H1 (cell line): ENCODE data around the gene ERVMER34-1. TPM values are rescaled to one million over a fixed set of nuclear protein-coding genes. Genes with fewer than 3 reads are reported as not detected.

Source experiments
- CTCF ChIA-PET: fragments of 300-600 bp; sonication (Branson Sonifier 250); formaldehyde crosslinking; loops from one replicate; lab custom pipeline; 2021; ENCODE audit not compliant: partially characterized antibody; lab: Charles Lee
- POLR2A ChIA-PET: fragments of 300-600 bp; sonication (Branson Sonifier 250); formaldehyde crosslinking; loops from one replicate; lab custom pipeline; 2021; ENCODE audit warnings: inconsistent platforms; ENCODE audit not compliant: partially characterized antibody; lab: Charles Lee
- DNase-seq, 2 experiments: peaks; one replicate each; pipeline versions ENCODE4 v3.0.0 to v3.0.0-alpha.2; 2010 to 2022; ENCODE audit warnings: low spot score in 2 of 2, low read depth in 1 of 2, mixed read lengths in 1 of 2
- FAIRE-seq: peaks from 2 replicates; lab custom pipeline; 2011; peaks lifted over from hg19 to GRCh38; lab: Jason Lieb, UNC
- H2AFZ ChIP-seq: 2 replicates; pipeline ENCODE4 v1.8.1; 2012; ENCODE audit warnings: low read length, inconsistent platforms
- H2AK5ac ChIP-seq: 2 replicates; pipeline ENCODE4 v1.6.1; 2013; ENCODE audit warnings: low read depth, low read length
- H2BK120ac ChIP-seq: replicated peaks from 2 replicates; pipeline ENCODE3; 2013; ENCODE audit warnings: low read depth, low read length, inconsistent platforms
- H2BK12ac ChIP-seq: 2 replicates; pipeline ENCODE4 v1.6.1; 2013; ENCODE audit warnings: low read depth, low read length
- H2BK15ac ChIP-seq: 2 replicates; pipeline ENCODE4 v1.6.1; 2013; ENCODE audit warnings: low read length
- H2BK20ac ChIP-seq: 2 replicates; pipeline ENCODE4 v1.6.1; 2013; ENCODE audit warnings: low read length
- H2BK5ac ChIP-seq: 2 replicates; pipeline ENCODE4 v1.6.1; 2013; ENCODE audit warnings: low read depth, low read length
- H3K14ac ChIP-seq: 2 replicates; pipeline ENCODE4 v1.6.1; 2013; ENCODE audit warnings: inconsistent platforms; ENCODE audit not compliant: insufficient read length
- H3K18ac ChIP-seq: 2 replicates; pipeline ENCODE4 v1.6.1; 2013; ENCODE audit warnings: low read length; ENCODE audit errors: extremely low read depth
- H3K23ac ChIP-seq: 2 replicates; pipeline ENCODE4 v1.6.1; 2013; ENCODE audit warnings: inconsistent platforms; ENCODE audit not compliant: insufficient read length
- H3K23me2 ChIP-seq: 2 replicates; pipeline ENCODE4 v1.6.1; 2013; ENCODE audit warnings: low read depth, low read length
- H3K27ac ChIP-seq: 2 replicates; pipeline ENCODE4 v1.6.1; 2011; ENCODE audit warnings: low read depth, low read length, inconsistent platforms
- H3K27me3 ChIP-seq, 4 experiments: replicated peaks in 1 of 4; 1 replicate in 1 of 4; 2 replicates in 3 of 4; pipeline versions ENCODE4 v1.6.1 to v1.8.1; 2011 to 2013; ENCODE audit warnings: low read length in 3 of 4, mild to moderate bottlenecking in 3 of 4, inconsistent platforms in 2 of 4, mixed read lengths in 2 of 4, moderate library complexity in 1 of 4; ENCODE audit not compliant: control insufficient read depth in 3 of 4, insufficient read depth in 3 of 4; ENCODE audit errors: extremely low read depth in 1 of 4
- H3K36me3 ChIP-seq, 4 experiments: 2 replicates each; pipeline versions ENCODE4 v1.6.1 to v1.8.1; 2011 to 2013; ENCODE audit warnings: mild to moderate bottlenecking in 4 of 4, low read length in 3 of 4, moderate library complexity in 2 of 4, control low read depth in 1 of 4, inconsistent platforms in 1 of 4; ENCODE audit not compliant: insufficient read depth in 4 of 4, control insufficient read depth in 2 of 4
- H3K4ac ChIP-seq: replicated peaks from 2 replicates; pipeline ENCODE3; 2013; ENCODE audit warnings: low read length, low read depth, mixed read lengths, inconsistent platforms; ENCODE audit not compliant: insufficient read length
- H3K4me1 ChIP-seq, 4 experiments: replicated peaks in 1 of 4; 1 replicate in 1 of 4; 2 replicates in 3 of 4; pipeline versions ENCODE4 v1.6.1 to v1.8.1; 2011 to 2013; ENCODE audit warnings: low read length in 3 of 4, inconsistent platforms in 2 of 4, mixed read lengths in 1 of 4; ENCODE audit not compliant: insufficient read depth in 4 of 4, control insufficient read depth in 3 of 4
- H3K4me2 ChIP-seq, 2 experiments: 2 replicates each; pipeline versions ENCODE4 v1.6.1 to v1.8.1; 2011 to 2013; ENCODE audit warnings: low read depth in 2 of 2, low read length in 2 of 2, control low read depth in 1 of 2, inconsistent platforms in 1 of 2, mild to moderate bottlenecking in 1 of 2; ENCODE audit not compliant: insufficient read depth in 1 of 2
- H3K4me3 ChIP-seq, 4 experiments: fragments of 200-600, 300-600 bp in 1 of 4; sonication (generic), shearing (Covaris generic), sonication (Bioruptor Twin) in 1 of 4; 2 replicates each; pipeline versions ENCODE4 v1.5.1 to v1.8.1; 2011 to 2016; ENCODE audit warnings: low read length in 4 of 4, low read depth in 3 of 4, control low read depth in 2 of 4, inconsistent platforms in 2 of 4, mild to moderate bottlenecking in 2 of 4, mixed read lengths in 1 of 4, moderate library complexity in 1 of 4; ENCODE audit not compliant: insufficient read depth in 2 of 4; ENCODE audit errors: extremely low read depth in 1 of 4
- H3K56ac ChIP-seq: replicated peaks from 2 replicates; pipeline ENCODE3; 2013; ENCODE audit warnings: low read depth, mild to moderate bottlenecking, mixed read lengths, low read length, inconsistent platforms; ENCODE audit not compliant: insufficient read length
- H3K79me1 ChIP-seq: 2 replicates; pipeline ENCODE4 v1.6.1; 2013; ENCODE audit warnings: low read depth, low read length, control low read depth
- H3K79me2 ChIP-seq, 2 experiments: 2 replicates each; pipeline versions ENCODE4 v1.6.1 to v1.8.1; 2012 to 2013; ENCODE audit warnings: low read length in 2 of 2, mild to moderate bottlenecking in 2 of 2, inconsistent platforms in 1 of 2; ENCODE audit not compliant: insufficient read depth in 2 of 2, control insufficient read depth in 1 of 2
- H3K9ac ChIP-seq, 4 experiments: replicated peaks in 1 of 4; 1 replicate in 1 of 4; 2 replicates in 3 of 4; pipeline versions ENCODE4 v1.6.1 to v1.8.1; 2011 to 2013; ENCODE audit warnings: low read depth in 3 of 4, low read length in 3 of 4, control low read depth in 2 of 4, mild to moderate bottlenecking in 2 of 4, moderate library complexity in 2 of 4, inconsistent platforms in 1 of 4; ENCODE audit errors: extremely low read depth in 1 of 4
- H3K9me3 ChIP-seq, 2 experiments: 2 replicates each; pipeline versions ENCODE4 v1.6.1 to v1.8.1; 2012 to 2013; ENCODE audit warnings: mild to moderate bottlenecking in 2 of 2, moderate library complexity in 2 of 2, control low read depth in 1 of 2, inconsistent platforms in 1 of 2, low read depth in 1 of 2, low read length in 1 of 2, mixed read lengths in 1 of 2; ENCODE audit not compliant: insufficient read depth in 2 of 2
- H4K20me1 ChIP-seq, 2 experiments: replicated peaks in 1 of 2; 2 replicates each; pipeline versions ENCODE3 to v1.8.1; 2011 to 2013; ENCODE audit warnings: inconsistent platforms in 2 of 2, low read length in 2 of 2, mild to moderate bottlenecking in 1 of 2; ENCODE audit not compliant: insufficient read depth in 2 of 2, control insufficient read depth in 1 of 2
- H4K5ac ChIP-seq: 2 replicates; pipeline ENCODE4 v1.6.1; 2013; ENCODE audit warnings: low read length, low read depth, mixed read lengths, inconsistent platforms; ENCODE audit not compliant: insufficient read length
- H4K8ac ChIP-seq: 2 replicates; pipeline ENCODE4 v1.8.0; 2013; ENCODE audit warnings: mild to moderate bottlenecking, moderate library complexity, low read length, inconsistent platforms; ENCODE audit not compliant: insufficient read depth; ENCODE audit errors: extremely low read depth
- H4K91ac ChIP-seq: replicated peaks from 2 replicates; pipeline ENCODE3; 2013; ENCODE audit warnings: low read length, mixed read lengths, inconsistent platforms; ENCODE audit not compliant: insufficient read length
- ASH2L ChIP-seq: fragments of 200-600, 300-600 bp; sonication (generic); IDR thresholded peaks from one replicate; pipeline ENCODE4 v1.7.1; 2017; ENCODE audit warnings: low read length
- GABPA ChIP-seq: IDR thresholded peaks from 2 replicates; pipeline ENCODE4 v1.6.1; 2011; ENCODE audit warnings: mild to moderate bottlenecking, low read length, moderate library complexity, borderline replicate concordance; ENCODE audit not compliant: insufficient read depth
- GTF2F1 ChIP-seq: IDR thresholded peaks from 2 replicates; pipeline ENCODE4 v1.6.1; 2012; ENCODE audit warnings: low read depth, low read length, improper control_type of control experiment, borderline replicate concordance
- HDAC6 ChIP-seq: IDR thresholded peaks from one replicate; pipeline ENCODE4 v1.7.1; 2012; ENCODE audit warnings: low read depth, mild to moderate bottlenecking, inconsistent platforms, low read length, moderate library complexity
- RFX5 ChIP-seq: IDR thresholded peaks from 2 replicates; pipeline ENCODE4 v1.6.1; 2011; ENCODE audit warnings: low read depth, low read length, improper control_type of control experiment, borderline replicate concordance
- WGBS, 2 experiments: shearing (Covaris generic) in 1 of 2; methylation state at CpG; one replicate each; pipeline versions ENCODE4 v1.1.6 to v1.1.7; 2013 to 2015; ENCODE audit warnings: low lambda C conversion rate in 2 of 2, mixed read lengths in 2 of 2, inconsistent platforms in 1 of 2, low coverage in 1 of 2, missing lambda C conversion rate in 1 of 2; ENCODE audit not compliant: insufficient replicate concordance in 2 of 2, insufficient coverage in 1 of 2, insufficient read length in 1 of 2; ENCODE audit errors: extremely low coverage in 1 of 2, missing lambda C conversion rate in 1 of 2; 5-methylcytosine and 5-hydroxymethylcytosine counted together
- polyA plus RNA-seq, 7 experiments: library from polyadenylated mRNA; depleted of rRNA in 3 of 7; stranded (reverse) in 5 of 7; unstranded in 2 of 7; fragments of >200 nt in 5 of 7; fragments of 200-250 nt in 2 of 7; gene quantifications; 1 replicate in 5 of 7; 2 replicates in 1 of 7; 4 replicates in 1 of 7; pipeline versions ENCODE4 v1.2.1 to v1.2.3, GENCODE V29; 2011 to 2013; ENCODE audit warnings: missing spikeins in 2 of 7, mixed read lengths in 2 of 7
- total RNA-seq: library from RNA; stranded (reverse); fragmentation: NEBNext Ultra II Directional; extraction: Animal tissue kit (Norgen Biotek cat#: 25700); gene quantifications from 2 replicates; pipeline ENCODE4 v1.2.1, GENCODE V29; 2021
- TF ChIP-seq, protein P1 (sequence below), 3 experiments: IDR thresholded peaks; 1 replicate in 2 of 3; 2 replicates in 1 of 3; pipeline versions ENCODE4 v1.5.1 to v1.6.1; 2011; ENCODE audit warnings: low read length in 3 of 3, mild to moderate bottlenecking in 3 of 3, inconsistent platforms in 2 of 3, low read depth in 1 of 3, moderate library complexity in 1 of 3; ENCODE audit not compliant: insufficient read depth in 1 of 3; ENCODE audit errors: control extremely low read depth in 1 of 3

The ERVMER34-1 gene
- total and polyA plus RNA-seq, 2 of the 8 experiments (the other 6 are each of a cell fraction or from before 2014, with no cell fraction given): 14.2 to 34.3 TPM

DNA sequence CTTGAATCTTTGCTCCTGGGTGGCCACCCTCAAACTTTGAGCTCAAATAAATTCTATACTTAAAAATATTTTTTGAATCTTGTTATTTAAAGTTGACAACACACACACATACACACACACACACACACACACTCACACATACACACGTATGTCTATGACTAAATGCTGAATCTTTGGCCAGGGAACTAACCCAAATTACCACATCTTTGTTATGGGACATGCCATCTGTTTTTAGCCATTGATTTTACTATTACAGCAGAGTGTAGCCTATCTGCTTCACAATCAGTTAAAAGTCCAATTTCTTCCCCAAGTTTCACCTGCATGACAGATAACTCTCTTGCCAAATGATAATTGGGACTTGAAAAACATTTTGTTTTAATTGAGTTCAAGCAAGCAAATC lies 47.1 kb downstream of the ERVMER34-1 start:
- no peak overlapping the region for H3K23ac ChIP-seq
- peaks cover 0 to 4% (median 0%) of the 10 kb centered on the region in 4 experiments; a peak in 1 of 7 replicates for H3K4me1 ChIP-seq
- no peak overlapping the region for H2AK5ac ChIP-seq
- no peak overlapping the region for H3K18ac ChIP-seq
- no peaks in the 10 kb centered on the region for H3K23me2 ChIP-seq
- no peak overlapping the region for H3K4ac ChIP-seq
- H3K36me3 ChIP-seq: no peaks in the 10 kb centered on the region
- H3K79me2 ChIP-seq: no peaks in the 10 kb centered on the region
- H3K27me3 ChIP-seq: no peaks in the 10 kb centered on the region
- no peak overlapping the region for H3K56ac ChIP-seq
- no peak overlapping the region for H3K4me3 ChIP-seq
- WGBS, 2 experiments: 96% methylated on average over 1 of the region's 1 CpG; no CpG with 5 or more reads in 1 of the 2 experiments
- ChIA-PET POLR2A (interaction anchor here (1.4 to 2.5 kb wide), 3 partner anchors 9 to 16 kb away, joined by 4 to 16 read pairs (median 8); no protein-coding TSS in a partner anchor), CTCF (interaction anchor here (0.9 to 1.1 kb wide), 2 partner anchors 15 to 279 kb away, joined by 3 to 4 read pairs; no protein-coding TSS in a partner anchor)
- no peak overlapping the region for H2BK5ac ChIP-seq
- DNase-seq: no peak
- FAIRE-seq: no peak
- H4K91ac ChIP-seq: no peak overlapping the region
- no peak overlapping the region for H2AFZ ChIP-seq
- H2BK15ac ChIP-seq: no peak overlapping the region
- H2BK120ac ChIP-seq: no peak overlapping the region
- no peak overlapping the region for H3K14ac ChIP-seq
- no peak overlapping the region for H4K8ac ChIP-seq
- no peak overlapping the region for H4K5ac ChIP-seq
- H3K27ac ChIP-seq: no peak overlapping the region
- H3K79me1 ChIP-seq: no peaks in the 10 kb centered on the region
- no peak overlapping the region for H2BK20ac ChIP-seq
- H2BK12ac ChIP-seq: no peak overlapping the region
- TF ChIP-seq HDAC6 (no peak), ASH2L (no peak), GABPA (no peak), RFX5 (no peak), GTF2F1 (no peak)
- TF ChIP-seq, protein P1, sequence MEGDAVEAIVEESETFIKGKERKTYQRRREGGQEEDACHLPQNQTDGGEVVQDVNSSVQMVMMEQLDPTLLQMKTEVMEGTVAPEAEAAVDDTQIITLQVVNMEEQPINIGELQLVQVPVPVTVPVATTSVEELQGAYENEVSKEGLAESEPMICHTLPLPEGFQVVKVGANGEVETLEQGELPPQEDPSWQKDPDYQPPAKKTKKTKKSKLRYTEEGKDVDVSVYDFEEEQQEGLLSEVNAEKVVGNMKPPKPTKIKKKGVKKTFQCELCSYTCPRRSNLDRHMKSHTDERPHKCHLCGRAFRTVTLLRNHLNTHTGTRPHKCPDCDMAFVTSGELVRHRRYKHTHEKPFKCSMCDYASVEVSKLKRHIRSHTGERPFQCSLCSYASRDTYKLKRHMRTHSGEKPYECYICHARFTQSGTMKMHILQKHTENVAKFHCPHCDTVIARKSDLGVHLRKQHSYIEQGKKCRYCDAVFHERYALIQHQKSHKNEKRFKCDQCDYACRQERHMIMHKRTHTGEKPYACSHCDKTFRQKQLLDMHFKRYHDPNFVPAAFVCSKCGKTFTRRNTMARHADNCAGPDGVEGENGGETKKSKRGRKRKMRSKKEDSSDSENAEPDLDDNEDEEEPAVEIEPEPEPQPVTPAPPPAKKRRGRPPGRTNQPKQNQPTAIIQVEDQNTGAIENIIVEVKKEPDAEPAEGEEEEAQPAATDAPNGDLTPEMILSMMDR (IDR thresholded peaks at IDR 0.05; ENCODE audit: control extremely low read depth in 1 of 3, insufficient read depth in 1 of 3, low read depth in 1 of 3, low read length in 3 of 3): no peak
- H4K20me1 ChIP-seq: no peaks in the 10 kb centered on the region
- H3K9ac ChIP-seq: no peak overlapping the region
- no peak overlapping the region for H3K4me2 ChIP-seq
- H3K9me3 ChIP-seq: no peaks in the 10 kb centered on the region
